K562 (cell line): ENCODE data around the gene EPB41L4A. TPM values are rescaled to one million over a fixed set of nuclear protein-coding genes. Genes with fewer than 3 reads are reported as not detected.

Experiments
- ATAC-seq: fragments of 200-7000 bp; cut with Tn5 transposase; 3 replicates; pipeline ENCODE4 v1.9.1; 2020; ENCODE audit warnings: moderate library complexity
- BruUV-seq: library from RNA; stranded (reverse); fragments of 400-500 nt; replicated peaks from 2 replicates; lab custom pipeline; 2021; lab: Mats Ljungman, UMichigan
- CTCF ChIA-PET: fragments of 300-600 bp; formaldehyde crosslinking; extraction: SDS; loops from one replicate; lab custom pipeline; 2021; ENCODE audit warnings: low intra/inter-chr PET ratio; lab: Yijun Ruan, JAX
- POLR2A ChIA-PET: fragments of 300-600, 350-650 bp; sonication (Branson Sonifier 250); formaldehyde crosslinking; extraction: SDS; loops from one replicate; lab custom pipeline; 2021; ENCODE audit warnings: antibody characterized with exemption, inconsistent platforms; lab: Yijun Ruan, JAX
- DNase-seq, 4 experiments: peaks; one replicate each; pipeline versions ENCODE4 v3.0.0 to v3.0.0-alpha.2; 2011 to 2018; ENCODE audit warnings: low spot score in 3 of 4, mixed read lengths in 3 of 4; ENCODE audit errors: extremely low read depth in 1 of 4
- FAIRE-seq: peaks from 2 replicates; lab custom pipeline; 2011; peaks lifted over from hg19 to GRCh38; lab: Jason Lieb, UNC
- H2AFZ ChIP-seq: 2 replicates; pipeline ENCODE4 v1.6.0; 2011; ENCODE audit warnings: low read depth, low read length, control low read depth, inconsistent platforms
- H3K27ac ChIP-seq: fragments of 200-600 bp; 3 replicates; pipeline ENCODE4 v1.8.0; 2011; ENCODE audit warnings: low read depth, mild to moderate bottlenecking, control low read depth, inconsistent platforms, low read length, moderate library complexity, mixed read lengths; ENCODE audit errors: extremely low read depth
- H3K27me3 ChIP-seq, 2 experiments: fragments of 300-600 bp in 1 of 2; 2 replicates in 1 of 2; 3 replicates in 1 of 2; pipeline versions ENCODE4 v1.6.0 to v1.8.0; 2011; ENCODE audit warnings: inconsistent platforms in 2 of 2, low read length in 2 of 2, mild to moderate bottlenecking in 1 of 2, mixed read lengths in 1 of 2, moderate library complexity in 1 of 2; ENCODE audit not compliant: control insufficient read depth in 2 of 2, insufficient read depth in 2 of 2
- H3K36me3 ChIP-seq: fragments of 300-600 bp; 3 replicates; pipeline ENCODE4 v1.8.0; 2011; ENCODE audit warnings: mild to moderate bottlenecking, low read length, inconsistent platforms; ENCODE audit not compliant: control insufficient read depth, insufficient read depth
- H3K4me1 ChIP-seq, 2 experiments: fragments of 200-600 bp in 1 of 2; replicated peaks in 1 of 2; 2 replicates in 1 of 2; 3 replicates in 1 of 2; pipeline versions ENCODE4 v1.5.1 to v1.8.0; 2011; ENCODE audit warnings: inconsistent platforms in 2 of 2, low read length in 2 of 2, mild to moderate bottlenecking in 1 of 2, mixed read lengths in 1 of 2, moderate library complexity in 1 of 2; ENCODE audit not compliant: control insufficient read depth in 2 of 2, insufficient read depth in 2 of 2
- H3K4me2 ChIP-seq: 2 replicates; pipeline ENCODE4 v1.6.1; 2011; ENCODE audit warnings: low read length, control low read depth, inconsistent platforms, mixed read lengths; ENCODE audit not compliant: insufficient read depth
- H3K4me3 ChIP-seq: fragments of 200-600 bp; sonication (generic), shearing (Covaris generic); 2 replicates; pipeline ENCODE4 v1.5.1; 2016; ENCODE audit warnings: control low read depth, inconsistent platforms
- H3K79me2 ChIP-seq: fragments of 200-600 bp; 3 replicates; pipeline ENCODE4 v1.8.0; 2011; ENCODE audit warnings: low read length, inconsistent platforms; ENCODE audit not compliant: control insufficient read depth, insufficient read depth
- H3K9ac ChIP-seq, 2 experiments: 2 replicates each; pipeline versions ENCODE4 v1.6.0 to v1.6.1; 2011; ENCODE audit warnings: low read depth in 2 of 2, low read length in 2 of 2, control low read depth in 1 of 2, inconsistent platforms in 1 of 2, mild to moderate bottlenecking in 1 of 2, mixed read lengths in 1 of 2; ENCODE audit not compliant: insufficient read depth in 1 of 2
- H3K9me1 ChIP-seq: one replicate; pipeline ENCODE4 v1.6.0; 2011; ENCODE audit warnings: inconsistent platforms, mild to moderate bottlenecking, low read length, moderate library complexity; ENCODE audit not compliant: control insufficient read depth, insufficient read depth
- H3K9me3 ChIP-seq: replicated peaks from 2 replicates; pipeline ENCODE4 v1.5.1; 2011; ENCODE audit warnings: low read depth, low read length, inconsistent platforms; ENCODE audit not compliant: control insufficient read depth, insufficient read depth
- H4K20me1 ChIP-seq: replicated peaks from 2 replicates; pipeline ENCODE4 v1.6.1; 2011; ENCODE audit warnings: low read length, inconsistent platforms, mixed read lengths; ENCODE audit not compliant: control insufficient read depth, insufficient read depth
- ARID2 ChIP-seq: fragments of 450-650 bp; IDR thresholded peaks from 2 replicates; pipeline ENCODE4 v1.6.1; 2017; ENCODE audit warnings: antibody characterized with exemption, mild to moderate bottlenecking
- FOXK1 ChIP-seq: sonication (generic); formaldehyde crosslinking; IDR thresholded peaks from 2 replicates; pipeline ENCODE4 v1.8.0; 2022; ENCODE audit warnings: missing genetic modification reagents, mild to moderate bottlenecking, borderline replicate concordance
- GABPB1 ChIP-seq: sonication (generic); formaldehyde crosslinking; IDR thresholded peaks from 2 replicates; pipeline ENCODE4 v1.8.0; 2022; ENCODE audit warnings: mild to moderate bottlenecking, missing genetic modification reagents
- NBN ChIP-seq: fragments of 450-650 bp; IDR thresholded peaks from 2 replicates; pipeline ENCODE4 v1.6.1; 2016; ENCODE audit warnings: low read depth, mild to moderate bottlenecking
- NFIC ChIP-seq: fragments of 450-650 bp; IDR thresholded peaks from 2 replicates; pipeline ENCODE4 v1.6.1; 2017; ENCODE audit warnings: mild to moderate bottlenecking, inconsistent platforms
- TRIM24 ChIP-seq, 2 experiments: fragments of 450-650 bp; IDR thresholded peaks; 2 replicates each; pipeline ENCODE4 v1.6.1; 2016
- TRIM25 ChIP-seq: fragments of 450-650 bp; IDR thresholded peaks from 2 replicates; pipeline ENCODE4 v1.7.0; 2016; ENCODE audit warnings: borderline replicate concordance
- ZNF12 ChIP-seq: sonication (generic); formaldehyde crosslinking; IDR thresholded peaks from 2 replicates; pipeline ENCODE4 v1.4.0; 2020; ENCODE audit warnings: mild to moderate bottlenecking, missing genetic modification reagents
- ZNF143 ChIP-seq: sonication (generic); formaldehyde crosslinking; IDR thresholded peaks from 2 replicates; pipeline ENCODE4 v1.9.0; 2022; ENCODE audit warnings: mild to moderate bottlenecking, missing genetic modification reagents
- WGBS: fragments of 100-300 bp; shearing (Covaris generic); methylation state at CpG from one replicate; pipeline ENCODE4 v1.1.6; 2016; ENCODE audit warnings: low coverage, mixed read lengths; ENCODE audit not compliant: insufficient coverage; ENCODE audit errors: missing lambda C conversion rate; 5-methylcytosine and 5-hydroxymethylcytosine counted together
- in situ Hi-C: fragments of 300-500 bp; cut with MboI; formaldehyde crosslinking; loops from 4 replicates; pipeline ENCODE4 v1.15.0; 2018; ENCODE audit warnings: inconsistent platforms, mixed read lengths
- intact Hi-C: fragments of 100-400 bp; cut with micrococcal nuclease; formaldehyde crosslinking; loops from 2 replicates; pipeline ENCODE4 v1.14.2; 2022
- polyA plus RNA-seq, 8 experiments: library from polyadenylated mRNA; depleted of rRNA in 4 of 8; stranded (reverse) in 5 of 8; unstranded in 3 of 8; fragments of >200 nt; fragmentation: Nextera tagmentation in 2 of 8; fragmentation: Illumina TruSeq in 1 of 8; extraction: Ambion mirVana in 2 of 8; extraction: Trizol in 1 of 8; gene quantifications; 2 replicates each; pipeline versions ENCODE4 v1.2.1 to v1.2.3, GENCODE V29; 2011 to 2014; ENCODE audit warnings: inconsistent platforms in 1 of 8, missing spikeins in 1 of 8
- total RNA-seq, 7 experiments: library from RNA; depleted of rRNA in 6 of 7; stranded (reverse); fragments of >200 nt in 6 of 7; fragmentation: Illumina TruSeq in 2 of 7; extraction: Trizol in 2 of 7; gene quantifications; 2 replicates each; pipeline versions ENCODE4 v1.2.1 to v1.2.3, GENCODE V29; 2011 to 2021; ENCODE audit warnings: low replicate concordance in 1 of 7
- TF ChIP-seq, protein P1 (sequence below): fragments of 250-450 bp; sonication (Bioruptor Pico); IDR thresholded peaks from 2 replicates; pipeline ENCODE4 v1.8.0; 2021; ENCODE audit warnings: moderate library complexity, mild to moderate bottlenecking, inconsistent platforms

EPB41L4A gene
- total and polyA plus RNA-seq, 9 of the 15 experiments (the other 6 are each of a cell fraction or from before 2014, with no cell fraction given), result 0.04 to 0.35 (median 0.12) TPM; not detected in 3

- CTCF ChIA-PET, result no interaction called here
- Histone ChIP-seq H3K27ac (no peak overlapping the region), H3K9me3 (no peaks in the 10 kb centered on the region), H3K4me2 (no peak overlapping the region), H3K4me1 (no peaks in the 10 kb centered on the region), H3K27me3 (peaks cover 0 to 15% of the 10 kb centered on the region in 2 experiments; a peak in 3 of 5 replicates), H3K9me1 (no peaks in the 10 kb centered on the region), H3K79me2 (no peaks in the 10 kb centered on the region), H3K4me3 (no peak overlapping the region), H3K9ac (no peak overlapping the region), H4K20me1 (no peaks in the 10 kb centered on the region), H3K36me3 (no peaks in the 10 kb centered on the region), H2AFZ (no peak overlapping the region)
- TF ChIP-seq ZNF12 (CRISPR knock-in tag) (no peak), TRIM24 (IDR thresholded peaks at IDR 0.05) (no peak), TRIM25 (no peak), NFIC (no peak), ZNF143 (no peak), ARID2 (no peak), NBN (no peak), FOXK1 (CRISPR knock-in tag) (no peak), GABPB1 (CRISPR knock-in tag) (no peak)
- TF ChIP-seq, protein P1, sequence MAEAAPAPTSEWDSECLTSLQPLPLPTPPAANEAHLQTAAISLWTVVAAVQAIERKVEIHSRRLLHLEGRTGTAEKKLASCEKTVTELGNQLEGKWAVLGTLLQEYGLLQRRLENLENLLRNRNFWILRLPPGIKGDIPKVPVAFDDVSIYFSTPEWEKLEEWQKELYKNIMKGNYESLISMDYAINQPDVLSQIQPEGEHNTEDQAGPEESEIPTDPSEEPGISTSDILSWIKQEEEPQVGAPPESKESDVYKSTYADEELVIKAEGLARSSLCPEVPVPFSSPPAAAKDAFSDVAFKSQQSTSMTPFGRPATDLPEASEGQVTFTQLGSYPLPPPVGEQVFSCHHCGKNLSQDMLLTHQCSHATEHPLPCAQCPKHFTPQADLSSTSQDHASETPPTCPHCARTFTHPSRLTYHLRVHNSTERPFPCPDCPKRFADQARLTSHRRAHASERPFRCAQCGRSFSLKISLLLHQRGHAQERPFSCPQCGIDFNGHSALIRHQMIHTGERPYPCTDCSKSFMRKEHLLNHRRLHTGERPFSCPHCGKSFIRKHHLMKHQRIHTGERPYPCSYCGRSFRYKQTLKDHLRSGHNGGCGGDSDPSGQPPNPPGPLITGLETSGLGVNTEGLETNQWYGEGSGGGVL (CRISPR knock-in tag), result no peak
- no TSS peak for BruUV-seq
- POLR2A ChIA-PET, result interaction anchor here (0.6 kb wide), 1 partner anchor 118 kb away, joined by 3 read pairs; no protein-coding TSS in a partner anchor
- WGBS, result 0% methylated on average over 3 of the region's 3 CpGs
- FAIRE-seq (no peak), ATAC-seq (no peak), DNase-seq (no peak)
- in situ Hi-C loops (no loop called here), intact Hi-C loops (no loop called here)
These were observed 34.6 kb downstream of the EPB41L4A start for GRCh38 chr5:112384523-112384922.
